Activated naive CD8-positive, alpha-beta T cell treated with anti-CD3 and anti-CD28 coated beads, Interleukin-2, amount 50 U/mL, for 24 hours (primary cell): ENCODE measurements around the gene CTNS.
A peak's percentile ranks its signal among the peaks of the same experiment; 100 is the strongest.

Experiments used
- ATAC-seq: fragments of 150-1000 bp; cut with Tn5 transposase; one replicate; pipeline ENCODE4 v1.10.0; 2021
- DNase-seq: peaks from one replicate; pipeline ENCODE4 v3.0.0; 2021
- H3K27ac Mint-ChIP-seq: one replicate; pipeline ENCODE4 v1.8.0; 2021; ENCODE audit warnings: mild to moderate bottlenecking, mixed read lengths
- H3K27me3 Mint-ChIP-seq: one replicate; pipeline ENCODE4 v1.8.0; 2021; ENCODE audit warnings: mixed read lengths
- H3K36me3 Mint-ChIP-seq: one replicate; pipeline ENCODE4 v1.8.0; 2021; ENCODE audit warnings: low read depth, mixed read lengths
- H3K4me1 Mint-ChIP-seq: one replicate; pipeline ENCODE4 v1.8.0; 2021; ENCODE audit warnings: mixed read lengths
- H3K4me3 Mint-ChIP-seq: one replicate; pipeline ENCODE4 v1.8.0; 2021; ENCODE audit warnings: mild to moderate bottlenecking, moderate library complexity, mixed read lengths
- H3K9me3 Mint-ChIP-seq: one replicate; pipeline ENCODE4 v1.8.0; 2021; ENCODE audit warnings: mixed read lengths

The CTNS gene

DNA sequence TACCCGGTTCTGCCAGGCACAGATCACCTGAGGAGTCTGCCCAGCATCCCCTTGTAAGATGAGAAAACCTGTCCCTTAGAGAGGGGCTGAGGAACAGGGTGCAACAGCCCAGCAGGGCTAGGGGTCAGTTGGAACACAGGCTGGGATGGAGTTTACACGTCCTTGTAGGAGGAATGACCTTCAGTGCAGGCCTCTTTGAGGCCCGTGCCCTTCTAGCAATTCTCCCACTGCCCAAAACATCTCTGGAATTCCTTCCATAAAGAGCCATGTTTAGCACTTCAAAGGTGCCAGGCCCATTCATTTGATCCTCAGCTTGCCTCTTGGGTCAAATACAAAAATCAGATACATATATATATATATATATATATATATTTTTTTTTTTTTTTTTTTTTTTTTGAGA lies 4.5 kb downstream of the CTNS start:
- Mint-ChIP-seq H3K27me3 (no peaks in the 10 kb centered on the region), H3K27ac (peak overlapping the region; percentile 90), H3K4me1 (peaks cover 56% of the 10 kb centered on the region), H3K36me3 (peaks cover 14% of the 10 kb centered on the region), H3K4me3 (no peak overlapping the region), H3K9me3 (no peaks in the 10 kb centered on the region)
- ATAC-seq (no peak), DNase-seq (no peak)

DNA sequence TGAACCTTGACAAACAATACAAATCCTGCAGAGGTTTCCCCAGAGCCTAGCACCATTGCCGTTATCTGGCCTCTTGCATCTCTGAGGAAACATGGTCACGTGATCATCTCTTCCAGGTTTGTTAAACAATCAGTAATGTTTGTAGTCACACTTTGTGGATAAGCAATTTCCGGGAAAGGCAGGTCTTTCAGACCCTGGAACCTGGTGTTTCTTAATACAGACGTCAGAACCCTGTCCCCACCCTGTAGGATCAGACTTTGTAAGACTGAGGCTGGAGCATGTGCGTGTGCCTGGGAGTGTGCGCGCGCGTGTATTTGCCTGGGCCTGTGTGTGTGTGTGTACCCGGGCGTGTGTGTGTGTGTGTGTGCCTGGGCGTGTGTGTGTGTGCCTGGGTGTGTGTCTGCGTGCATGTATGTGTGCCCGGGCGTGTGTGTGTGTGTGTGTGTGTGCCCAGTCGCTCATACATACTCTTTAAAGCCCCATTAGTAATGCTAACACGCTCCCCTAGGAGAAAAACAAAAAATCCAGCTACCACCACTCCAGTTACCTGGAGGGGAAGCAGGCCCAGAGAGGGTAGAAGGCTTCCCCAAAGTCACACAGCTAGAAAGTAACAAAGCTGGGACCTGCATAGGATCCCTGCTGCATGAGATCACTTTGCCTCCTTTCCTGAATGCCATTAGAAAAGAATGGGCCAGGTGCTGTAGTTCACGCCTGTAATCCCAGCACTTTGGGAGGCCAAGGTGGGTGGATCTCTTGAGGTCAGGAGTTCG lies 5.3 kb downstream of the CTNS start:
- DNase-seq: no peak
- no peaks in the 10 kb centered on the region for H3K27me3 Mint-ChIP-seq
- no peak for ATAC-seq
- no peaks in the 10 kb centered on the region for H3K9me3 Mint-ChIP-seq
- peaks cover 56% of the 10 kb centered on the region for H3K4me1 Mint-ChIP-seq
- no peak overlapping the region for H3K27ac Mint-ChIP-seq
- peaks cover 14% of the 10 kb centered on the region for H3K36me3 Mint-ChIP-seq
- H3K4me3 Mint-ChIP-seq: no peak overlapping the region

DNA sequence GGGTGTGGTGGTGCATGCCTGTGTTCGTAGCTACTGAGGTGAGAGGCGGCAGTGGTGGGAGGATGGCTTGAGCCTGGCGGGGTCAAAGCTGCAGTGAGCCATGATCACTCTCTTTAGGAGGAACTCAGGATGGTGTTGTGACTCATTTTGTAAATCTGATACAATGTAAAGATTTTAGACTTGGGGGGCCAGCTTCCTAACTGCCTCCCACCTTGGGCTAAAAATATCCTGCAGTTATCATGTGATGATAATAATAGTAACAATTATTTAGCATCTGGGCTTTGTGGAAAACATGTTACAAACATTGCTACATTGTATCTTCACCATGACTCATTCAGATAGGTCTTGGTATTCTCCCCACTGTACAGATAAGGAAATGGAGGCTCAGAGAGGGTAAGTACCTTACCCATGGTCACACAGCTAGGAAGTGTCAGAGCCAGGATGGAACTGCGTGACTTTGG lies 7.4 kb downstream of the CTNS start:
- peaks cover 41% of the 10 kb centered on the region for H3K4me1 Mint-ChIP-seq
- H3K27ac Mint-ChIP-seq: peak overlapping the region; percentile 84
- DNase-seq (peak; percentile 18), ATAC-seq (peak; percentile 76)
- no peak overlapping the region for H3K4me3 Mint-ChIP-seq
- H3K27me3 Mint-ChIP-seq: no peaks in the 10 kb centered on the region
- peaks cover 16% of the 10 kb centered on the region for H3K36me3 Mint-ChIP-seq
- H3K9me3 Mint-ChIP-seq: no peaks in the 10 kb centered on the region

DNA sequence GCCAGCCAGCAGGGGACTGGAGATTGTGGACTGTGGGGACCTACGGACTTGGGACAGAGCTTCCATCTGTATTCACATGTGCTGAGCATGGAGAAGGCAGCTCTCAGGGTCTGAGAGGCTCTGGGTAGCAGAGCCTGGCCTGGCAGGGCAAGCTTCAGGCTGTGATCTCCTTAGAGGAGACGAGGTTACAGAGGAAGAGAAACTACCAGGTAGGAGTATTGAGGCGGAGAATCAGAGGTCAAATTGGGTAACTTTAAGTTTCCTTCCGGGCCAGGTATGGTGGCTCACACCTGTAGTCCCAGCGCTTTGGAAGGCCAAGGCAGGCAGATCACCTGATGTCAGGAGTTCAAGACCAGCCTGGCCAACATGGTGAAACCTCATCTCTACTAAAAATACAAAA lies 8.8 kb downstream of the CTNS start:
- H3K4me1 Mint-ChIP-seq: peaks cover 29% of the 10 kb centered on the region
- DNase-seq (no peak), ATAC-seq (no peak)
- H3K4me3 Mint-ChIP-seq: no peak overlapping the region
- peaks cover 17% of the 10 kb centered on the region for H3K36me3 Mint-ChIP-seq
- no peaks in the 10 kb centered on the region for H3K9me3 Mint-ChIP-seq
- no peak overlapping the region for H3K27ac Mint-ChIP-seq
- H3K27me3 Mint-ChIP-seq: no peaks in the 10 kb centered on the region

DNA sequence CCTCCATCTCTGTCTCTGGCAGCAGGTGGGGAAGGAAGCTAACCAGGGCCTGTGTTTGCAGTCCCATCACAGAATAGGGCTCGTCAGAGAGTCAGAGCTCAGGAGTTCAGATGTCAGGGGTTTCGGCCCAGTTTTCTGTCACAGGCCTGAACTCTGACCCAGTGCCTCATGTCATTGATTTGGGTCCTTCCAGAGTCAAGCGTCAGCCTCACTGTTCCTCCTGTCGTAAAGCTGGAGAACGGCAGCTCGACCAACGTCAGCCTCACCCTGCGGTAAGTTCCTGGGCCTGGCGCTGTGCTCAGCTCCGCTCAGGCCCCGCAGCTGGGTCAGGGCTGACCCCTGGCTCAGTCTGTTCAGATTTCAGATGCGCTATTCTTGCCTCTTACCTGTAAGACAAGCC lies 10.7 kb downstream of the CTNS start:
- Mint-ChIP-seq H3K9me3 (no peaks in the 10 kb centered on the region), H3K36me3 (peaks cover 17% of the 10 kb centered on the region), H3K4me1 (peaks cover 18% of the 10 kb centered on the region), H3K27me3 (no peaks in the 10 kb centered on the region), H3K4me3 (no peak overlapping the region), H3K27ac (no peak overlapping the region)
- DNase-seq (no peak), ATAC-seq (no peak)

DNA sequence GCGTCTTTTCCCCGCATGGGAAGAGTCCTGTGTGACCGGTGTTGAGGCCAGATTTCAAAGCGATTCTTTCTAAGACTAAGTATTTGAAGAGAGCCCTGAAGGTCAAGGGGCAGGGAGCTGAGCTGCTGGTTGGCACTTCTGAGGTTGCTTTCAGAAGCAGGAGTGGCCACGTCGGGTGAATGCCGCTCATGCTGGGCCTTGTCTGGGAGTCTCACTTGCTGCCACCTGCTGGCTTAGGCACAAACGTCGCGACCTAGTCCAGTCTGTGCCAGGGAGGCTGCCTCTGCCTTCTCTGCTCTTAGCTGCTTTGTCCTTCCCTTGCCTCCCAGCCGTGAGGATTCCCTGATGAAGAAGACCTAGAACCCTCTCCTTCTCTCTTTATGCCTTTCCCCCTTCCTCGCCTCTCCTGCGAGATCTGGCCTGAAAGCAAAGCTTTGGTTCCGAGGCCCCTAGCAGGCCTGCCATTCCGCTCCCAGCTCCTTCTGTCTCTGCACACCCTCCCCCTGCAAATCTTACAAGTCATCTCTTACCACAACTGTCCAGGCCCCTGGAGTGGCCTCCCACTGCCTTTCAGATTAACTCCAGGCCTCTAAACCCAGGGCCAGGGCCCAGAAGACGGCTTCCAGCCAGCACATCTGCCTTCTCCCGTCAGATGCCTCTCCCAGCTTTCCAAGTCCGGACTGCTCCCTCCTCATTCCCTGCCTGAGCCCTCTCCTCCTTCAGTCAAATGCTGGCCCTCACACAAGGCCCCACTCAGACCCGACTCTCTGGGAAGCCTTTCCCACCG lies 11.4 kb downstream of the CTNS start:
- H3K4me1 Mint-ChIP-seq: peaks cover 12% of the 10 kb centered on the region

DNA sequence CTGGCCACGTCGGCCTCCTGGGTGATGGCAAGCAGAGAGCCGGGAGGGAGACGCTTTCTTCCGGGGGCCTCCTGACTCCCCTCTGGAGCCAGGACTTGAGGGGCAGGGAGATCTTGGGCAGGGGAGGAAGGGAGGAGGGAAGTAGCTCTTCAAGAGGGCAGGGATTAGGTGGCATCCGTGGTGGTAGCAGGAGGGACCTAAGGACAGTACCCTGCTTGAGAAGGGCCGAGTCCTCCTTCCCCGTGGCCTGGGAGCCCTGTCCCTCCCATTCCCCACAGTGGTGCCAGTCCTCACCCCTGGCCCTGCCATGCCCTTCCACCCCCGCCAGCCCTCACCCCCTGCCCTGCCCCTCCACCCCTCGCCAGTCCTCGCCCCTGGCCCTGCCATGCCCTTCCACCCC lies 19.2 kb downstream of the CTNS start:
- ATAC-seq: no peak
- Mint-ChIP-seq H3K9me3 (no peaks in the 10 kb centered on the region), H3K27me3 (no peaks in the 10 kb centered on the region), H3K36me3 (peaks cover 1% of the 10 kb centered on the region), H3K27ac (no peak overlapping the region), H3K4me3 (no peak overlapping the region), H3K4me1 (no peaks in the 10 kb centered on the region)
- no peak for DNase-seq

More for the DNA sequence above, 11.4 kb downstream of the CTNS start:
- Mint-ChIP-seq H3K9me3 (no peaks in the 10 kb centered on the region), H3K36me3 (peaks cover 16% of the 10 kb centered on the region), H3K27ac (no peak overlapping the region), H3K4me3 (no peak overlapping the region), H3K27me3 (no peaks in the 10 kb centered on the region)
- DNase-seq (peak; percentile 59), ATAC-seq (peak; percentile 62)

DNA sequence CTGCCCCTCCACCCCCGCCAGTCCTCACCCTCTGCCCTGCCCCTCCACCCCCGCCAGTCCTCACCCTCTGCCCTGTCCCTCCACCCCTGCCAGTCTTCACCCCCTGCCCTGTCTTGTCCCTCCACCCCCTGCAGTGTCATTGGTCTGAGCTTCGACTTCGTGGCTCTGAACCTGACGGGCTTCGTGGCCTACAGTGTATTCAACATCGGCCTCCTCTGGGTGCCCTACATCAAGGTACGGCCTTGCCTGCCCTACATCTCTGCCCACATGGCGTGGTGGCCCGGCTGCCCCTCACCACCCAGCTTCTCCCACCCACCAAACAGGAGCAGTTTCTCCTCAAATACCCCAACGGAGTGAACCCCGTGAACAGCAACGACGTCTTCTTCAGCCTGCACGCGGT lies 19.8 kb downstream of the CTNS start:
- no peak for DNase-seq
- no peak overlapping the region for H3K4me3 Mint-ChIP-seq
- no peaks in the 10 kb centered on the region for H3K27me3 Mint-ChIP-seq
- no peak for ATAC-seq
- no peaks in the 10 kb centered on the region for H3K9me3 Mint-ChIP-seq
- H3K27ac Mint-ChIP-seq: no peak overlapping the region
- no peaks in the 10 kb centered on the region for H3K4me1 Mint-ChIP-seq
- H3K36me3 Mint-ChIP-seq: peaks cover 1% of the 10 kb centered on the region

DNA sequence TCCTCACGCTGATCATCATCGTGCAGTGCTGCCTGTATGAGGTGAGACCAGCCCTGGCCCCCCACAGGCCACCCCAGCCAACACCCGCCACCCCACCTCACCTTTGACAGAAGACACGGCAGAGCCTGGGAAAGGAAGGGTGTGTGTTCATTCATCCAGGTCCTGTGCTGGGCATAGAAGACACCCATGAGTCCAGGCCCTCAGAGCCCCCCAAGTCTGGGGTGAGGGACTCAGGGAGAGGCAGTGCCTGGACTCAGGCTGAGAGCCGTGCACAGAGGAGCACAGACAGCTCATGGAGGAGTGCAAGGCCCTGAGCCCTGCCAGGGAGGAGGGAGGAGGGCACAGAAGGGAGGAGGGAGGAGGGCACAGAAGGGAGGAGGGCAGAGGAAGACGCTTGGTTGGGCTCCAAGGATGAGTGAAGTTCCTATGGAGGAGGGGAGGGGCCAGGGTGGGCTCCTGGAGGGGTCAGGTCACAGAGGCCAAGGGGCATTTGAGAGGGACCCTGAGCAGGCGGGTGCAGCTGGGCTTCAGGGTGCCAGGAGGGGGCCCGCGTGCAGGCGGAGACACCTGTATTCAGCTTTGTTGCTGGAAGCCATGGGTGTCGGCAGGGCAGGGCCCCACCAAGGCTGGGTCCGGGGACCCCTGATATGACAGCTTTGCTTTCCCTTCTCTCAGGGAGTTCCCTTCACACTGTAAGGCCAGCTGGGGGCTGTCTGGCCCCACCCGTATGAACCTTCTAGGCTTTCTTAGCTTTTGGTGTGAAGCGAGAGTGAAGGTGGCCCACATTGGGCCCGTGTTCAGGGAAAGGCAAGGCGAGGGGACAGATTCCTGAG lies 20.4 kb downstream of the CTNS start:
- DNase-seq: no peak

DNA sequence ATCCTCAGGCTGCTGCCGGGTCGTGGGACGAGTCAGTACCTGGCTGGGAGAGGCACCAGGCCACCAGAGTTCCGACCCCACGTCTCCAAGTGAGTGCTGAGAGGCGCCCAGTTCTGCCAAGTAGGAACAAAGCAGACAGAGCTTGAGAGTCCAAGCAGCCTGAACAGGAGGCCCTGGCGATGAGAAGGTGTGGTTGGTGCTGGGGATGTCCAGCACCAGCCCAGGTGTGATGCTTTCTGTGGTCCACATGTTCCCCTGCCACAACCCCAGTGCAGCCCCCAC lies 21.0 kb downstream of the CTNS start:
- no peaks in the 10 kb centered on the region for H3K4me1 Mint-ChIP-seq
- no peak for ATAC-seq
- no peak for DNase-seq
- H3K9me3 Mint-ChIP-seq: no peaks in the 10 kb centered on the region
- H3K36me3 Mint-ChIP-seq: peaks cover under 1% of the 10 kb centered on the region
- no peaks in the 10 kb centered on the region for H3K27me3 Mint-ChIP-seq
- no peak overlapping the region for H3K27ac Mint-ChIP-seq
- no peak overlapping the region for H3K4me3 Mint-ChIP-seq

More for the DNA sequence above, 20.4 kb downstream of the CTNS start:
- Mint-ChIP-seq H3K27me3 (no peaks in the 10 kb centered on the region), H3K9me3 (no peaks in the 10 kb centered on the region), H3K27ac (no peak overlapping the region), H3K36me3 (peaks cover 1% of the 10 kb centered on the region), H3K4me3 (no peak overlapping the region), H3K4me1 (no peaks in the 10 kb centered on the region)
- ATAC-seq: no peak

DNA sequence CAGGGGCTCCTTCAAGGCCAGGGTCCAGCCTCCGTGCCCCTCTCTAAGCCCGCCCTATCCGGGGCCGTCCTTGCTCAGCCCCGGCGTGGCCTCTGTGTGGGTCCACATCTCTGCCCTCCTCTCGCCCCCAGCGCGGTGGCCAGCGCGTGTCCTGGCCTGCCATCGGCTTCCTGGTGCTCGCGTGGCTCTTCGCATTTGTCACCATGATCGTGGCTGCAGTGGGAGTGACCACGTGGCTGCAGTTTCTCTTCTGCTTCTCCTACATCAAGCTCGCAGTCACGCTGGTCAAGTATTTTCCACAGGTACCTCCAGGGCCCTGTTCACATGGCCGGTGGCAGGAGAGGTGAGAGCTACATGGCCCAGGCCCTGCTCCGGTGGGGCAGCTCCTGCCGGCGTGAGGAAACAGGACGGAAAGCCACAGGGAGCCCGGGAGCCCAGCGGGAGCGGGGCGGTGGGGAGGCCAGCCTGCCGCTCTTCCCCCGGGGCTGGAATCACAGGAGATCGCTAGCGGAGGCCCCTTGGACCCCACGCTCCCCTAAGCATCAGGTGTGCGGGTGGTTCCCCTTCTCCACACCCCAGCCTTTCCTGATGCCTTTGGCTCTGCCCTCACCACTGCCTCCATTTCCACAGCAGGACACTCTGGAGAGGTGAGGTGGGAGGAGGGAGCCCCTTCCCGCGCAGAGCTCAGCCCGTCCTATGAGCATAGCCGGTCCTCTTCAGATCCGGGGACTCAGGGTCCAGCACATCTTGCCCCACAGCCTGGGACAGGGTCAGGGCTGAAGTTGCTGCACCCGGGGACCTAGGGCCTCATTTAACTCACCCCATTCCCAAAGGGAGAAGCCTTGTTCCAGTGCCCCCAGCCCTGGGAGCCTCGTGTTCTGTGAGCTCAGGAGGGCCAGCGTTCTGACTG lies 21.6 kb downstream of the CTNS start:
- Mint-ChIP-seq H3K27me3 (no peaks in the 10 kb centered on the region), H3K4me1 (no peaks in the 10 kb centered on the region), H3K36me3 (no peaks in the 10 kb centered on the region), H3K9me3 (no peaks in the 10 kb centered on the region), H3K4me3 (no peak overlapping the region), H3K27ac (no peak overlapping the region)
- no peak for DNase-seq
- no peak for ATAC-seq

DNA sequence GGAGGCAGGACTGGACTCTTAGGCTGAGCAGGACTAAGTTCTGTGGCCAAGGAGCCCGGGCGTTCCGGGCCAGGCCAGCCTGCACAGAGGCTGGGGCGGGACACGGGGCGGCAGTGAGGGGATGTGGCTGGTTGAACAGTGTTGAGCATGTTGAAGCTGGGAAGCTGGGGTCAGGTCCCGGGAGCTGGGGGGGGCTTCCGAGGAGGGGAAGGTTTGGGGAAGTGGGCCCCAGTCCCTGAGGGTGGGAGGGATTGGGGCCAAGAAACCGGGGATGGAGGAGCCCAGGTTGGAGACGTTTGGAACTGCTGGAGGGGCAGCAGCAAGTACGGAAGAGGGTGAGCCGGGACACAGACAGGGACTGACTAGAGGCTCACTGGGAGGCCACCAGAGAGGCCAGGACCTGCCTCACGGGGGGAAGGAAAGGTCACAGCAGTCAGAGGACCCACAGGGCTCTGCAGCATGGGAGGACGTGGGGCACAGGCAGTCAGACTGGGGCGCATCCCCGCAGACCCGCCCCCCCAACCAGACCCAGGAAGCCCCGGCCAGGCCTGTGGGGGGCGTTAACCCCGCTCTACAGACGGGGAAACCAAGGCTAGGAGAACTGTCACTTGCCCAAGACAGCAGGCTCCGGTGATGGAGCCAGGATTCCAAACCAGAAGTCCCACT lies 22.4 kb downstream of the CTNS start:
- no peaks in the 10 kb centered on the region for H3K27me3 Mint-ChIP-seq
- H3K4me3 Mint-ChIP-seq: no peak overlapping the region
- ATAC-seq: no peak
- H3K27ac Mint-ChIP-seq: no peak overlapping the region
- H3K9me3 Mint-ChIP-seq: no peaks in the 10 kb centered on the region
- no peaks in the 10 kb centered on the region for H3K4me1 Mint-ChIP-seq
- H3K36me3 Mint-ChIP-seq: no peaks in the 10 kb centered on the region
- DNase-seq: no peak

DNA sequence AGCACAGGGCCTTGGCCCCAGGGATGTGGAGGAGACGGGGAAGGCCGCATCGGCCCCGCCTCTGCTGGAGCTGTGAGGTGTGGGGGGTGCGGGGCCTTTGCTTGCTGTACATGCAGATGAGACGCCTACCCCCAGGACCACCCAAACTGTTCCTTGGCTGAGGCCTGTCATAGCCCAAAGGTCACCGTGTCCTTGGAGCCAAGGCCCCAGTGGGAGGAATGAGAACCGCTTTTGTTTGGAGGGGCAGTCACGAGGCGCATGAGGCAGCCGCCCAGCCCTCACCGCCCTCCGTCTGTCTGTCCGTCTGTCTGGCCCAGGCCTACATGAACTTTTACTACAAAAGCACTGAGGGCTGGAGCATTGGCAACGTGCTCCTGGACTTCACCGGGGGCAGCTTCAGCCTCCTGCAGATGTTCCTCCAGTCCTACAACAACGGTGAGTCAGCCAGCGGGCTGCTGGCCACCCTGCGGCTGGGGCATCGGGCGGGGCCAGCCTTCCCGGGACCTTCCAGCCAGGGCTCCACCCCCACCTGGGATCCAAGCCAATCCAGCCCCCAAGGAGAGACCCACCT lies 23.1 kb downstream of the CTNS start:
- no peaks in the 10 kb centered on the region for H3K27me3 Mint-ChIP-seq
- no peak for DNase-seq

More for the DNA sequence above, 23.1 kb downstream of the CTNS start:
- no peaks in the 10 kb centered on the region for H3K4me1 Mint-ChIP-seq
- H3K36me3 Mint-ChIP-seq: no peaks in the 10 kb centered on the region
- H3K4me3 Mint-ChIP-seq: no peak overlapping the region
- H3K27ac Mint-ChIP-seq: no peak overlapping the region
- no peak for ATAC-seq
- H3K9me3 Mint-ChIP-seq: no peaks in the 10 kb centered on the region
